HG03025 (cell line): ENCODE results near the gene GSTA1.
"Not testable (repeated sequence)": the region's sequence is repeated elsewhere in the genome, so short reads cannot be mapped to it uniquely, and the experiment has no call there.

ENCODE experiments used
- ATAC-seq: cut with Tn5 transposase; IDR thresholded peaks from one replicate; pipeline ENCODE4 v1.9.1; 2021; ENCODE audit warnings: mild to moderate bottlenecking, moderate library complexity; ENCODE audit not compliant: unreplicated experiment, low FRiP score

The GSTA1 gene

GRCh38 chr6:52809777-52810176, 6.2 kb upstream of the GSTA1 start:
- not testable (repeated sequence) for ATAC-seq

- no peak for ATAC-seq
Observed at GRCh38 chr6:52808660-52809059, 5.0 kb upstream of the GSTA1 start.

- ATAC-seq = no peak
Observed at GRCh38 chr6:52802806-52803205, 810 bp downstream of the GSTA1 start.

- ATAC-seq = no peak
Observed at GRCh38 chr6:52801188-52801841, 2.3 kb downstream of the GSTA1 start.

- not testable (repeated sequence) for ATAC-seq
Observed at GRCh38 chr6:52799272-52799671, 4.3 kb downstream of the GSTA1 start.

- not testable (repeated sequence) for ATAC-seq
Observed at GRCh38 chr6:52794366-52794765, 9.2 kb downstream of the GSTA1 start.

- no peak for ATAC-seq
Observed at GRCh38 chr6:52790861-52791260, 12.8 kb downstream of the GSTA1 start.

- not testable (repeated sequence) for ATAC-seq
Observed at GRCh38 chr6:52789658-52790057, 14.0 kb downstream of the GSTA1 start.

- ATAC-seq = no peak
Observed at GRCh38 chr6:52788478-52788877, 15.1 kb downstream of the GSTA1 start.

- no peak for ATAC-seq
Observed at GRCh38 chr6:52787917-52788316, 15.7 kb downstream of the GSTA1 start.

- no peak for ATAC-seq
Observed at GRCh38 chr6:52786249-52786956, 17.2 kb downstream of the GSTA1 start.

GRCh38 chr6:52782696-52783274, 20.8 kb downstream of the GSTA1 start:
- not testable (repeated sequence) for ATAC-seq

- ATAC-seq = not testable (repeated sequence)
Observed at GRCh38 chr6:52782209-52782608, 21.4 kb downstream of the GSTA1 start.

- ATAC-seq = no peak
Observed at GRCh38 chr6:52779237-52779636, 24.4 kb downstream of the GSTA1 start.

- not testable (repeated sequence) for ATAC-seq
Observed at GRCh38 chr6:52776711-52777351, 26.8 kb downstream of the GSTA1 start.

GRCh38 chr6:52769399-52769798, 34.2 kb downstream of the GSTA1 start:
- ATAC-seq = not testable (repeated sequence)

- not testable (repeated sequence) for ATAC-seq
Observed at GRCh38 chr6:52767658-52768057, 36.0 kb downstream of the GSTA1 start.

- not testable (repeated sequence) for ATAC-seq
Observed at GRCh38 chr6:52763322-52763916, 40.2 kb downstream of the GSTA1 start, which contains the start of gene GSTA2. GSTA2 (minus strand) TSS chr6:52763475; CDS start chr6:52757947, 5,528 bp downstream.

- not testable (repeated sequence) for ATAC-seq
Observed at GRCh38 chr6:52761673-52762491, 41.7 kb downstream of the GSTA1 start.
